Osteocyte (in vitro differentiated cells): ENCODE results near the gene TSPAN7. TPM values are rescaled to one million over a fixed set of nuclear protein-coding genes. Genes with fewer than 3 reads are reported as not detected.

ENCODE experiments used
- DNase-seq: peaks from one replicate; pipeline ENCODE4 v3.0.0; 2021; ENCODE audit warnings: mixed read lengths; ENCODE audit not compliant: unreplicated experiment; ENCODE audit errors: extremely low spot score
- H3K27ac Mint-ChIP-seq: one replicate; pipeline ENCODE4 v1.8.0; 2021; ENCODE audit warnings: mild to moderate bottlenecking, mixed read lengths; ENCODE audit not compliant: unreplicated experiment
- H3K27me3 Mint-ChIP-seq: one replicate; pipeline ENCODE4 v1.8.0; 2021; ENCODE audit warnings: mixed read lengths; ENCODE audit not compliant: unreplicated experiment
- H3K36me3 Mint-ChIP-seq: one replicate; pipeline ENCODE4 v1.8.0; 2021; ENCODE audit warnings: mixed read lengths; ENCODE audit not compliant: unreplicated experiment
- H3K4me1 Mint-ChIP-seq: one replicate; pipeline ENCODE4 v1.8.0; 2021; ENCODE audit warnings: mixed read lengths; ENCODE audit not compliant: unreplicated experiment
- H3K4me3 Mint-ChIP-seq: one replicate; pipeline ENCODE4 v1.8.0; 2021; ENCODE audit warnings: mild to moderate bottlenecking, moderate library complexity, mixed read lengths; ENCODE audit not compliant: unreplicated experiment
- H3K9me3 Mint-ChIP-seq: one replicate; pipeline ENCODE4 v1.8.0; 2021; ENCODE audit warnings: mixed read lengths; ENCODE audit not compliant: unreplicated experiment
- CTCF ChIP-seq: fragments of 200-600 bp; sonication (generic); IDR thresholded peaks from 2 replicates; pipeline ENCODE4 v1.5.0; 2021; ENCODE audit warnings: antibody characterized with exemption, mild to moderate bottlenecking, moderate library complexity
- total RNA-seq: library from RNA; stranded (reverse); gene quantifications from 2 replicates; pipeline ENCODE4 v1.2.1, GENCODE V29; 2021

TSPAN7 gene
- total RNA-seq, 1 donor from 2014 or later, result 0.40 TPM

GRCh38 chrX:38636949-38637819 lies 75.8 kb downstream of the TSPAN7 start:
- Mint-ChIP-seq H3K9me3 (no peaks in the 10 kb centered on the region), H3K4me1 (peaks cover 13% of the 10 kb centered on the region), H3K27ac (peak overlapping the region; percentile 15), H3K4me3 (no peak overlapping the region), H3K36me3 (no peaks in the 10 kb centered on the region), H3K27me3 (no peaks in the 10 kb centered on the region)
- no peak for TF ChIP-seq CTCF
- DNase-seq, result peak; percentile 85

- H3K36me3 Mint-ChIP-seq, result no peaks in the 10 kb centered on the region
- no peak overlapping the region for H3K4me3 Mint-ChIP-seq
- no peak for DNase-seq
- no peaks in the 10 kb centered on the region for H3K9me3 Mint-ChIP-seq
- H3K27me3 Mint-ChIP-seq, result no peaks in the 10 kb centered on the region
- no peak for TF ChIP-seq CTCF
- H3K27ac Mint-ChIP-seq, result no peak overlapping the region
- H3K4me1 Mint-ChIP-seq, result peaks cover 13% of the 10 kb centered on the region
Measured at GRCh38 chrX:38638952-38639529, 77.7 kb downstream of the TSPAN7 start.

- no peak for TF ChIP-seq CTCF
- no peaks in the 10 kb centered on the region for H3K9me3 Mint-ChIP-seq
- H3K4me3 Mint-ChIP-seq, result no peak overlapping the region
- no peaks in the 10 kb centered on the region for H3K36me3 Mint-ChIP-seq
- peaks cover 2% of the 10 kb centered on the region for H3K27me3 Mint-ChIP-seq
- no peak for DNase-seq
- peaks cover 13% of the 10 kb centered on the region for H3K4me1 Mint-ChIP-seq
- no peak overlapping the region for H3K27ac Mint-ChIP-seq
Measured at GRCh38 chrX:38639730-38640129, 78.4 kb downstream of the TSPAN7 start.

- Mint-ChIP-seq H3K4me1 (peaks cover 11% of the 10 kb centered on the region), H3K4me3 (no peak overlapping the region), H3K9me3 (no peaks in the 10 kb centered on the region), H3K36me3 (no peaks in the 10 kb centered on the region), H3K27ac (no peak overlapping the region), H3K27me3 (peaks cover 3% of the 10 kb centered on the region)
- DNase-seq, result no peak
- TF ChIP-seq CTCF, result no peak
Measured at GRCh38 chrX:38641197-38641596, 79.9 kb downstream of the TSPAN7 start.

- TF ChIP-seq CTCF, result no peak
- Mint-ChIP-seq H3K4me1 (no peaks in the 10 kb centered on the region), H3K27me3 (peaks cover 3% of the 10 kb centered on the region), H3K36me3 (no peaks in the 10 kb centered on the region), H3K4me3 (no peak overlapping the region), H3K27ac (no peak overlapping the region), H3K9me3 (no peaks in the 10 kb centered on the region)
- no peak for DNase-seq
Measured at GRCh38 chrX:38643903-38644302, 82.6 kb downstream of the TSPAN7 start.
